Adipocyte (in vitro differentiated cells): Measurements from ENCODE around the gene LDHD.

ENCODE experiments used
- DNase-seq: peaks from one replicate; pipeline ENCODE4 v3.0.0-alpha.2; 2015; ENCODE audit warnings: low read depth
- H3K27me3 ChIP-seq: replicated peaks from 2 replicates; pipeline ENCODE4 v1.7.0; 2013; ENCODE audit warnings: mild to moderate bottlenecking, low read length, moderate library complexity; ENCODE audit not compliant: control insufficient read depth, insufficient read depth
- H3K36me3 ChIP-seq: 2 replicates; pipeline ENCODE4 v1.7.0; 2013; ENCODE audit warnings: low read length, mild to moderate bottlenecking, moderate library complexity; ENCODE audit not compliant: control insufficient read depth, insufficient read depth, severe bottlenecking
- H3K4me1 ChIP-seq: 2 replicates; pipeline ENCODE4 v1.7.0; 2013; ENCODE audit warnings: mild to moderate bottlenecking, low read length, moderate library complexity; ENCODE audit not compliant: control insufficient read depth, insufficient read depth
- H3K4me3 ChIP-seq: 2 replicates; pipeline ENCODE4 v1.7.0; 2013; ENCODE audit warnings: mild to moderate bottlenecking, low read length, moderate library complexity
- H3K9ac ChIP-seq: 2 replicates; pipeline ENCODE4 v1.7.0; 2013; ENCODE audit warnings: mild to moderate bottlenecking, low read length, moderate library complexity
- H3K9me3 ChIP-seq: 2 replicates; pipeline ENCODE4 v1.7.0; 2013; ENCODE audit warnings: mild to moderate bottlenecking, low read length, moderate library complexity; ENCODE audit not compliant: control insufficient read depth

The LDHD gene

GRCh38 chr16:75063549-75064088 is 53.0 kb downstream of the LDHD start:
- DNase-seq, result no peak
- no peak overlapping the region for H3K9ac ChIP-seq

GRCh38 chr16:75062976-75063346 is 53.6 kb downstream of the LDHD start:
- no peak for DNase-seq
- no peak overlapping the region for H3K9ac ChIP-seq
- no peak overlapping the region for H3K4me3 ChIP-seq
- H3K9me3 ChIP-seq, result no peaks in the 10 kb centered on the region
- H3K27me3 ChIP-seq, result no peaks in the 10 kb centered on the region
- no peaks in the 10 kb centered on the region for H3K36me3 ChIP-seq
- H3K4me1 ChIP-seq, result peaks cover 14% of the 10 kb centered on the region

More at GRCh38 chr16:75063549-75064088, 53.0 kb downstream of the LDHD start:
- no peaks in the 10 kb centered on the region for H3K27me3 ChIP-seq
- no peaks in the 10 kb centered on the region for H3K9me3 ChIP-seq
- no peak overlapping the region for H3K4me3 ChIP-seq
- no peaks in the 10 kb centered on the region for H3K36me3 ChIP-seq
- peaks cover 14% of the 10 kb centered on the region for H3K4me1 ChIP-seq

GRCh38 chr16:75062135-75062975 is 54.2 kb downstream of the LDHD start:
- H3K36me3 ChIP-seq, result no peaks in the 10 kb centered on the region
- no peak for DNase-seq

More at GRCh38 chr16:75062135-75062975, 54.2 kb downstream of the LDHD start:
- Histone ChIP-seq H3K9me3 (no peaks in the 10 kb centered on the region), H3K4me1 (peaks cover 14% of the 10 kb centered on the region), H3K4me3 (no peak overlapping the region), H3K9ac (no peak overlapping the region), H3K27me3 (no peaks in the 10 kb centered on the region)
